ENCODE data around the gene MROH8.
"Not testable (repeated sequence)": the region's sequence is repeated elsewhere in the genome, so short reads cannot be mapped to it uniquely, and the experiment has no call there.

DNA sequence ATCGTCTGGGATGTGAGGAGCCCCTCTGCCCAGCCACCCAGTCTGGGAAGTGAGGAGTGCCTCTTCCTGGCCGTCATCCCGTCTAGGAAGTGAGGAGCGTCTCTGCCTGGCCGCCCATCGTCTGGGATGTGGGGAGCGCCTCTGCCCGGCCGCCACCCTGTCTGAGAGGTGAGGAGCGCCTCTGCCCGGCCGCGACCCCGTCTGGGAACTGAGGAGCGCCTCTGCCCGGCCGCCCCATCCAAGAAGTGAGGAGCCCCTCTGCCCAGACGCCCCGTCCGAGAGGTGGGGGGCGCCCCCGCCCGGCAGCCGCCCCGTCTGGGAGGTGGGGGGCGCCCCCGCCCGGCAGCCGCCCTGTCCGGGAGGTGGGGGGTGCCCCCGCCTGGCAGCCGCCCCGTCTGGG lies 28.5 kb downstream of the MROH8 start:
- not testable (repeated sequence) for TF ChIP-seq POLR2AphosphoS5 (IDR thresholded peaks at IDR 0.05; ENCODE audit: low read depth, low read length); POLR2A (IDR thresholded peaks at IDR 0.05; ENCODE audit: low read depth, low read length); PAX5 (IDR thresholded peaks at IDR 0.05; ENCODE audit: insufficient read depth, low read length, severe bottlenecking); TAF1 (IDR thresholded peaks at IDR 0.05; ENCODE audit: low read depth, low read length); SPI1 (IDR thresholded peaks at IDR 0.05; ENCODE audit: low read depth, low read length)

Data from GM12891 (cell line).